GM18499 (cell line): ENCODE measurements around the gene LIMK1.
"Not testable (repeated sequence)": the region's sequence is repeated elsewhere in the genome, so short reads cannot be mapped to it uniquely, and the experiment has no call there.

Source experiments
- ATAC-seq: cut with Tn5 transposase; IDR thresholded peaks from one replicate; pipeline ENCODE4 v1.9.1; 2021; ENCODE audit warnings: moderate number of reproducible peaks; ENCODE audit not compliant: insufficient read depth, unreplicated experiment

The LIMK1 gene

DNA sequence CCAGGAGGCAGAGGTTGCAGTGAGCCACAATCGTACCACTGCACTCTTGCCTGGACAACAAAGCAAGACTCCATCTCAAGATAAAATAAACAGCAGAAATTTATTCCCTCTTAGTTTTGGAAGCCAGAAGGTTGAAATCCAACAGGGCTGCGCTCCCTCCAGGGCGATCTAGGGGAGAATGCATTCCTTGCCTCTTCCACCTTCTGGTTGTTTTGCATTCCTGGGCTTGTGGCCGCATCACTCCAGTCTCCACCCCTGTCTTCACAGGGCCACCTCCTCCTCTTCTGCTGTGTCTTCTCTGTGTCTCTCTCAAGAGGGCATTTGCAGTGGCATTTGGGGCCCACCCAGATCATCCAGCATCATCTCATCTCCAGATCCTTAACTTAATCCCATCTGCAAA, 36.2 kb downstream of the LIMK1 start:
- ATAC-seq = no peak

DNA sequence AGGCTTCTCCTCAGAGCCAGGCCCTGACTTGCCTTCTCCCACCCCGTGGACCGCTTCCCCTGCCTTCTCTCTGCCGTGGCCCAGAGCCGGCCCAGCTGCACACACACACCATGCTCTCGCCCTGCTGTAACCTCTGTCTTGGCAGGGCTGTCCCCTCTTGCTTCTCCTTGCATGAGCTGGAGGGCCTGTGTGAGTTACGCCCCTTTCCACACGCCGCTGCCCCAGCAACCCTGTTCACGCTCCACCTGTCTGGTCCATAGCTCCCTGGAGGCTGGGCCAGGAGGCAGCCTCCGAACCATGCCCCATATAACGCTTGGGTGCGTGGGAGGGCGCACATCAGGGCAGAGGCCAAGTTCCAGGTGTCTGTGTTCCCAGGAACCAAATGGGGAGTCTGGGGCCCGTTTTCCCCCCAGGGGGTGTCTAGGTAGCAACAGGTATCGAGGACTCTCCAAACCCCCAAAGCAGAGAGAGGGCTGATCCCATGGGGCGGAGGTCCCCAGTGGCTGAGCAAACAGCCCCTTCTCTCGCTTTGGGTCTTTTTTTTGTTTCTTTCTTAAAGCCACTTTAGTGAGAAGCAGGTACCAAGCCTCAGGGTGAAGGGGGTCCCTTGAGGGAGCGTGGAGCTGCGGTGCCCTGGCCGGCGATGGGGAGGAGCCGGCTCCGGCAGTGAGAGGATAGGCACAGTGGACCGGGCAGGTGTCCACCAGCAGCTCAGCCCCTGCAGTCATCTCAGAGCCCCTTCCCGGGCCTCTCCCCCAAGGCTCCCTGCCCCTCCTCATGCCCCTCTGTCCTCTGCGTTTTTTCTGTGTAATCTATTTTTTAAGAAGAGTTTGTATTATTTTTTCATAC, 38.0 kb downstream of the LIMK1 start:
- ATAC-seq = no peak

DNA sequence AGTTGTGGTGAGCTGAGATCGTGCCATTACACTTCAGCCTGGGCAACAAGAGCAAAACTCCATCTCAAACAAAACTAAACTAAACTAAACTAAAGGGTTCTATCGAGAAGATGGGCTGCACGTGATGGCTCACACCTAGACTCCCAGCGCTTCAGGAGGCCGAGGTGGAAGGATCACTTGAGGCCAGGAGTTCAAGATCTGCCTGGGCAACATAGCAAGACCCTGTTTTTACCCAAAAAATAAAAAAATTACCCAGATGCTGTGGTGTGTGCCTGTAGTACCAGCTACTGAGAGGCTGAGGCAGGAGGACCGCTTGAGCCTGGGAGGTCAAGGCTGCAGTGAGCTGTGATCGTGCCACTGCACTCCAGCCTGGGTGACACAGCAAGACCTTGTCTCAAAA, 40.3 kb downstream of the LIMK1 start:
- not testable (repeated sequence) for ATAC-seq

DNA sequence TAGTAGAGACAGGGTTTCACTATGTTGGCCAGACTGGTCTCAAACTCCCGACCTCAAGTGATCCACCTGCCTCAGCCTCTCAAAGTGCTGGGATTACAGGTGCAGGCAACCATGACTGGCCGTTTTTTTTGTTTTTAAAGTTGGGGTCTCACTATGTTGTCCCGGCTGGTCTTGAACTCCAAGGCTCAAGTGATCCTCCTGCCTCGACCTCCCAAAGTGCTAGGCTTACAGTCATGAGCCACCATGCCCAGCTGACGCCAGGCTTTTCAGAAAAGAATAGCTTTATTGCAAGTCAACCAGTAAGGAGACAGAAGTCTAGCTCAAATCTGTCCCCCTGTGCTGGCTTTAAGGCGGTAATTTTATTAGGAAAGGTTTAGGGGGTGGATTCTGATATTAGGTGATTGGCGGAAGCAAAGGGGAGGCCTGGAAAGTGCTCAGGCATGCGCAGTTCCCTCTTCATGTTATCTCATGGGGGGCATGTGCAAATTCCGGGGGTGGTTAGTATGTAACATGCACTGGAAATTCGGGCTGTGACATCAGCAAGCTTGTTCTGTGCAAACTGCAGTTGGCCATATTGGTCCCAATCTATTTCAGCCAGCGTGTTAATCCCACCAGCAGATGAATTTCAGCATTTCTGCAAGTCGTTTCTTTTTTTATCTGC, 42.7 kb downstream of the LIMK1 start:
- ATAC-seq = no peak

DNA sequence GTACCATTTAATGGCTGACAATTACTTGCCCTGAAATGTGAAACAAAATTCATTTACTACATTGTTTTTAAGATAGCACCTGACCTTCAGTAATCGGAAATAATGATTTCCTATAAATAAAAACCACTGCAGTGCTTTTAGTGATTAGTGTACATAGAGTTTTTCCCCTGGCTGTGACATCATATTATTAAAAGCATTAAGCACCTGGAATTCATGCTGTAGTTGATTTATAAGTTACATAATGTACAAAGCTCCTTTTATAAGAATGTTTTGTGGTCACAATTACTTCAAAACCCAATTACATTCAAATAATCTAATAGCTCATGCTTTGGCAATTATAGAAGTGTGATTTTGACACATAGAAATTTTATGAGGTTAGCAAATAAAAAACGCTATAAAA, 46.3 kb downstream of the LIMK1 start:
- ATAC-seq = no peak

DNA sequence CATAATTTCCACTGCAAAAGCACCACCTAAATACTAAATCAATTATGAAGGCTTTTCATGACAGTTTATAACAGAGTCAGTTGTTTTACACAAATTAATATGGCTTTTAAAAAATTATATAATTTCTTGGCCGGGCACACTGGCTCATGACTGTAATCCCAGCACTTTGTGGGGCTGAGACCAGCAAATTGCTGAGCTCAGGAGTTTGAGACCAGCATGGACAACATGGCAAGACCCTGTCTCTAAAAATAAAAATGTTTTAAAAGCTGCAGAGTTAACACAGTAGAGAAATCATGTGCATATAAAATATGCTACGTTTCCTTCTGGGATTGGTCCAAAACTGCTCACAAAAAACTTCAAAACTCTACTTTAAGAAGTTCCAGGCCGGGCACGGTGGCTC, 46.9 kb downstream of the LIMK1 start:
- no peak for ATAC-seq

DNA sequence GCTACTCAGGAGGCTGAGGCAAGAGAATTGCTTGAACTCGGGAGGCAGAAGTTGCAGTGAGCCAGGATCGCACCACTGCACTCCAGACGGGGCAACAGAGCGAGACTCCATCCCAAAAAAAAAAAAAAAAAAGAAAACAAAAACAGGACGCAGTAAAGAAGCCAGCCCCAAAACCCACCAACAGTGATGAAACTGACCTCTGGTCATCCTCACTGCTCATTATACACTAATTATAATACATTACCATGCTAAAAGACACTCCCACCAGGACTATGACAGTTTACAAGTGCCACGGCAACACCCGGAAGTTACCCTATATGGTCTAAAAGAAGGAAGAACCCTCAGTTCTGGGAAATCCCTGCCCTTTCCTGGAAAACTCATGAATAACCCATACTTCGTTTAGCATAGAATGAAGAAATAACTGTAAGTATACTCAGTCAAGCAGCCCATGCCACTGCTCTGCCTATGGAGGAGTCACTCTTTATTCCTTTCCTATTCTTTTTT, 50.6 kb downstream of the LIMK1 start:
- ATAC-seq = no peak

DNA sequence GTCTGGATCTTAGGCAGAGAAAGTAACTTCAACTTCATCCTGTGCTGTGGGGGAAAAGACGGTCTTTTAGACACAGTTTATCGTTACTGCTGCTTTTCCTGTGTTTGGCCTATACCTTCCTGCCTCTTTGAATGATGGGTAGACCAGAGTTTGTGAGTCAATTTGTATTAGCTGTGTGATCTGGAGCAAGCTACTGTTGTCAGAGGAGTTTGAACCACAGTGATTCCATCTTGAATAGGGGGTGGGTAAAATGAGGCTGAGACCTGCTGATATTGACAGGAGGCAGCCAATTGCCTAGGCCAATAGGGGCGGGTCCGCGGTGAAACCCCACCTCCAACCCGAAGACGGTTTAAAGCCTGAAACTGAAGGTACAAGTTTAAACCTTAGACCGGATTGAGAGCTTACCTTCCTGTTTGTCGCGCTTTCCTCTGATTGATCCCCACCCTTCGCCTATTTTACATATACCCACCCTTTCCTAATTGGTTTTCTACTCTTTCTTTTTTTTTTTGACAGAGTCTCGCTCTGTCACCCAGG, 54.8 kb downstream of the LIMK1 start:
- ATAC-seq = no peak

DNA sequence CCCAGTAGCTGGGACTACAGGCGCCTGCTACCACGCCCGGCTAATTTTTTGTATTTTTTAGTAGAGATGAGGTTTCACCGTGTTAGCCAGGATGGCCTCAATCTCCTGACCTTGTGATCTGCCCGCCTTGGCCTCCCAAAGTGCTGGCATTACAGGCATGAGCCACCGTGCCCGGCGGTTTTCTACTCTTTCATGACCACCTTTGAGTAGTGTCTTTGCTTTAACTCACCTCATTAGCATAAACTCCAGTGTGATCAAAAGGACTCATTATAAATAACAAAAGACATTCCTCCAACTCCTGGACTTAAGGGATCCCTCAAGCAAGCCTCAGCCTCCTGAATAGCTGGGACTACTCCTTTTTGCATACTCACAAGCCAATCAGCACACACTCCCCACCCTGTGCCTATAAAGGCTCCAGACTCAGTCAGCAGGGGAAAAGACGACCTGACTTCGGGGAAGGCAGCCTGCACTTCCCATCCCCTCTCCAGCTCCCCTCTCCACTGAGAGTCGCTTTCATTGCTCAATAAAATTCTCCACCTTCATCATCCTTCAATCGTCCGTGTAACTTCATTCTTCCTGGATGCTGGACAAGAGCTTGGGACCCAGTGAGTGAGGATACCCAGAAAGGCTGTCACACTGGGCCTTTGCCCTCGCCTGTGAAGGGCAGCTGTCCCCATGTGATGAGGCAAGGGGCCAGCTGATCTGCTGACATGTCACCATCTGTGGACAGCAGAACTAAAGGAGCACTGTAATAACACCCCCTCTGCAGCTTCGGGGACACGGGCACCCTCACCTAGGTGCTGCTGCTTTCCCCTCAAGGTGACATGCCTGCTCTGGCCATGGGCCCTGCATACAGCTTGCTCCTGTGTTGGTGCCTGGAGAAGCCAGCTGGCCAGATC, 55.6 kb downstream of the LIMK1 start:
- ATAC-seq = no peak

DNA sequence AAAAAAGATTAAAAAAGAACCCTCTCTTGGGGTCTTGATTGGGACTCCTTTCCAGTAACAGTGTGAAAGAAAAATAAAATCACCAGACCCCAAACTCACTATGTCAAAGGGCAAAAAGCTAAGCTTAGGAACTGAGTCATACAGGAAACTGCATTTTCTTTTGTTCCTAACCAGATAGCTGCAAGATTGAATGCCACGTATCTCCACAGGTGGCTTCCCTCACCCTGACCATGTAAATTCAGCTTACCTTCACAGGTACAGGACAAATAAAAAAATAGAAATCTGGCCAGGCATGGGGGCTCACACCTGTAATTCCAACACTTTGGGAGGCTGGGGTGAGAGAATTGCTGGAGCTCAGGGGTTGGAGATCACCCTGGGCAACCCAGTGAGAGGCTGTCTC, 58.1 kb downstream of the LIMK1 start:
- ATAC-seq = no peak

DNA sequence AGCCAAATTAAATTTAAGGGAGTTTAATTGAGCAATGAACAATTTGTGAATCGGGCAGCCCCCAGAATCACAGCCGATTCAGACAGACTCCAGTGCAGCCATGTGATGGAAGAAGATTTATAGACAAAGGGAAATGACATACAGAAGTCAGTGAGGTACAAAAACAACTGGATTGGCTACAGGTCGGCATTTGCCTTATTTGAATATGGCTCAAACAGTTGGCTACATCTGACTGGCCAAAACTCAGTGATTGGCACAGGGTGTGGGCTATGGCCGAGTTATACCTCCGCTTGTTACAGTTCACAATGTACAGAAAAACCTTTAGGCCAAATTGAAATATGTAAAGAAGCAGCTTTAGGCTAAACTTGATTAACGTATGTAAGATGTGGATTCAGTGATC, 59.8 kb downstream of the LIMK1 start:
- no peak for ATAC-seq

DNA sequence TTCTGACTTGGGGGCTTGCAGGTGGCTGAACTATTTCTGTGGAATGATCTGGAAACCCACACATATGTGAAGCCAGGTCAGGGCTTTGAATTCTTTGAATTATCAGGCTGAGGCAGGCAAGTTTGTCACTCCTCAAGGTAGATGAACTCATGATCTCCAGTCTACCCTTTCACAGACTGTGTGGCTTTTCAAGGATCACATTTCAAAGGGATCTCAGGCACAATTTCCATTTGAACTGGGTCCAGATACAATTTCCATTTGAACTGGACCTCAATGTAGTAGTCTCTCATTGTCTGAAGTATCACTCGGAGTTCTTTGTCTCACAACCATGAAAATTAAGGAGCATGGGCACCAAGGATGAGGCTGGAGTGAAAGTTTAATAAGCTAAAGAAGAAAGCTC, 64.9 kb downstream of the LIMK1 start:
- no peak for ATAC-seq

DNA sequence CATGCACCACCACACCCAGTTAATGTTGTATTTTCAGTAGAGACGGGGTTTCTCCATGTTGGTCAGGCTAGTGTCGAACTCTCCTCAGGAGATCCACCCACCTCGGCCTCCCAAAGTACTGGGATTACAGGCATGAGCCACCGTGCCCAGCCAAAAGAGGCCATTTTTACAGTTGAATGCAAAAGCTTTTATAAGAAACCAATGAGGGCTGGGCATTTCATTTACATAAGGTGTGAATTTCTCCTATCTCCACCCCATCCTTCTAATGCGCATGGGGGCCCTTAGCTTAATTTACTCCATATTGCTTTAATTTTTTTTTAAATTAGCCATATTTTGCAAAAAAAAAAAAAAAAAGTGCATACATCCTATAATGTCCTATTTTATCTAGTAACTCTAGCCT, 65.5 kb downstream of the LIMK1 start:
- ATAC-seq = no peak

DNA sequence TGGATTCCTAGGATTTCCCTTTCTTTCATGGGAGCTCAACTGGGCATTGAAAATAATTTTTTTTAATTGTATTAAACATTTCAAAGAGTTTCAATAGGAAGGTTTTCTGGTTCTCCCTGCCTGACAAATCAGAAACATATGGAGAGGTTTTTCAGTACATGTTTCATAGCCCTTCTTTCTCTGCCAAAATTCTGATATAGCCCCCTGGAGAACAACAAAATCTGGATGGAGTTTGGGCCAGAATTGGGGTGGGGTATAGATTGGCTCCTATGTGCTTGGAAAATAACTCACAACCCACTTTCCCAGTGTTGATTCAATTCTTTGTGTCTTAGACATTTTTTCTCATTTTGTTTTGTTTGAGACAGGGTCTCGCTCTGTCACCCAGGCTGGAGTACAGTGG, 66.0 kb downstream of the LIMK1 start:
- no peak for ATAC-seq

DNA sequence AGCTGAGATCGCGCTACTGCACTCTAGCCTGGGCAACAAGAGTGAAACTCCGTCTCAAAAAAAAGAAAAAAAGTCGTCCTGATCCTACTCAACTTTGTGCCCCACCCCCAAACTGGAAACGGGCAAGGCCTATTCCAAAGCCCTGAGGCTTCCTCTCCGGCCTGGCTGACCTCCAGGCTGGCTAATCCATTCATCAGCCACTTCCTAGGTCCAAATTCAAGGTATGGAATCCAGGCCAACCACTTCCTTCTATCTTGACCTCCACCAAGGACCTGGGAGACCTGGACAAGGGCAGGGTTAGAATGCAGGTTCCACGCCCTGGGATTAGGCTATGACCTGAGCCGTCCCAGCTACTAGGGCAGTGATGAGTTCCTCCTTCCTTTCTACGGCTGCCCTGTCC, 70.1 kb downstream of the LIMK1 start:
- no peak for ATAC-seq

DNA sequence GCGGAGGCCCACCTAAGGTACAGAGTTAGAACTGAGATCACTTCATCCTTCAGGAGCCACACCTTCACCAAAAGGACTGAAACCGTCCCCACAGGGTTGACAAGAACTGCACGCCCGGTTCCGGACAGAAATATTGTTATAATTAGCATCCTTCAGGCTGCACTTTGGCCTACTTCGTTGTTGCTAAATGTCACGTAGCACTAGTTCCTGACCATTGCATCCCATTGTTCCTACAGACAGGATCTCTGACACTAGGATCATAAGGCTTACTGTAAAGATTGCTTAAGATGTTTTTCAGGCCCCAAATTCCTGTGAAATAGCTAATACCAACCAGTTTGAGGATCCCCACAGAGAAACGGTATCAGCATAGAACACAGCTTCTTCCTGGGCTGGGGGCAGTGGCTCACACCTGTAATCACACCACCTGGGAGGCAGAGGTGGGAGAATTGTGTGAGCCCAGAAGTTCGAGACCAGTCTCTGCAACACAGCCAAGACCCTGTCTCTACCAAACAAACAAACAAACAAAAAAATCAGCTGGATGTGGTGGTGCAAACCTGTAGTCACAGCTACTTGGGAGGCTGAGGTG, 72.3 kb downstream of the LIMK1 start:
- no peak for ATAC-seq

DNA sequence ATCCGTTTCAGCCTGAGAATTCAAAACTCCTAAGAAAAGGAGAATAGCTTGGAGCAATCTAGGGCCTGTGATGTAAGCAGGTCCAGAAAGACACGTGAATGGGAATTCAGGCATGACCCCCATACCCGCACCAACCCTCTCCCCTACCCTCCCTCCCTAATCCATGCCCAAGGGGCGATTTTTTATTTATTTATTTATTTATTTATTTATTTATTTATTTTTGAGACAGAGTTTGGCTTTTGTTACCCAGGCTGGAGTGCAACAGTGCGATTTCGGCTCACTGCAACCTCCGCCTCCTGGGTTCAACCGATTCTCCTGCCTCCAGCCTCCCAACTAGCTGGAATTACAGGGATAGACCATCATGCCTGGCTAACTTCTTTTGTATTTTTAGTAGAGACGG, 74.0 kb downstream of the LIMK1 start:
- ATAC-seq = no peak

DNA sequence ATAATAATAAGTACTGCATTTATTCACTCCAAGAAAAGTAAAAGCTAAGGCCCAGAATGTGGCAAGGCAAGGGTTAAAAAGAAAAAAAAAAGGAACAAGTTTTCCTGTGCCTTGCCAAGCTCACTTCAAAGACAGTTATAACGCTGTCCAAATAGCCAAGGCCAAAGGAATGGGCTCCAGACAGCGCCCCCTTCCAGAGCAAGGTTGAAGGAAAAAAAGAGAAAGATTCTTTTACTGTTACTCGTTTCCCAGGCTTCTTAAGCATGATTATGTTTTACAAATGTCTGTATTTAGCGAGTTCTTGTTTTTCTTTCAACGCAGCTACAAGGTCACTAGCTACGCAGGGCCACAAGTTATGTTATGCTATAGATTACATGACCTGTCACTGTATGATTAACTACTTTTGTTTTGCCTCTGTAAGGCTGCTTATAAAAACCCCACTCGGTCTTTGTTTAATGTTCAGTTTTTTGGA, 81.4 kb downstream of the LIMK1 start:
- ATAC-seq = no peak

DNA sequence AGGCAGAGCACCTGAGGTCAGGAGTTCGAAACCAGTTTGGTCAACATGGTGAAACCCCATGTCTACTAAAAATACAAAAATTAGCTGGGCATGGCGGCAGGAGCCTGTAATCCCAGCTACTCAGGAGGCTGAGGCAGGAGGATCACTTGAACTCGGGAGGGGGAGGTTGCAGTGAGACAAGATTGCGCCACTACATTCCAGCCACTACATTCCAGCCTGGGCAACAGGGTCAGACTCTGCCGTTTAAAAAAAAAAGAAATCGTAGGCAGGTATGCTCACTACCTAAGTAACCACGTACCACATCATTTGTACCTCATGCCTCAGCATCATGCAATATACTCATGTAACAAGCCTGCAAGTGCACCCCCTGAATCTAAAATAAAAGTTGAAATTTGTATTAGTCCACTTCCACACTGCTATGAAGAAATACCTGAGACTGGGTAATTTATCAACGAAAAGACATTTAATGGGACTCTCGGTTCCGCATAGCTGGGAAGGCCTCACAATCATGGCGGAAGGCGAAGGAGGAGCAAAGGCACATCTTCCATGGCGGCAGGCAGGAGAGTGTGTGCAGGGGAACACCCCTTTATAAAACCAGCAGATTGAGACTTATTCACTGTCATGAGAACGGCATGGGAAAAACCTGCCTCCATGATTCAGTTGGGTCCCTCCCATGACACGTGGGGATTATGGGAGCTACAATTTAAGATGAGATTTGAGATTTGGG, 82.4 kb downstream of the LIMK1 start:
- ATAC-seq = no peak
